SK-N-SH (cell line): Measurements from ENCODE around the gene SLC7A14. TPM values are rescaled to one million over a fixed set of nuclear protein-coding genes. Genes with fewer than 3 reads are reported as not detected.

Experiments
- CTCF ChIA-PET: fragments of 300-600, 350-600 bp; formaldehyde crosslinking; extraction: SDS; loops from one replicate; lab custom pipeline; 2021; lab: Yijun Ruan, JAX
- POLR2A ChIA-PET: fragments of 350-600 bp; sonication (Branson Sonifier 250); formaldehyde crosslinking; extraction: SDS; loops from one replicate; lab custom pipeline; 2020; ENCODE audit warnings: antibody characterized with exemption, inconsistent platforms; lab: Yijun Ruan, JAX
- DNase-seq: peaks from one replicate; pipeline ENCODE4 v3.0.0; 2012
- H2AFZ ChIP-seq: fragments of 200-600 bp; sonication (generic); 2 replicates; pipeline ENCODE4 v1.8.1; 2016; ENCODE audit warnings: antibody characterized with exemption, mild to moderate bottlenecking, low read depth
- H3F3A ChIP-seq: fragments of 200-600 bp; sonication (generic); replicated peaks from 2 replicates; pipeline ENCODE3; 2016; ENCODE audit warnings: antibody characterized with exemption, mild to moderate bottlenecking; ENCODE audit not compliant: insufficient read depth
- H3K27ac ChIP-seq, 2 experiments: fragments of 200-500 bp in 1 of 2; fragments of 200-600 bp in 1 of 2; sonication (Bioruptor generic) in 1 of 2; sonication (generic), shearing (Covaris generic) in 1 of 2; 2 replicates each; pipeline versions ENCODE4 v1.5.1 to v1.6.1; 2014 to 2016; ENCODE audit warnings: low read depth in 2 of 2, inconsistent platforms in 1 of 2, low read length in 1 of 2, mild to moderate bottlenecking in 1 of 2, mixed read lengths in 1 of 2
- H3K27me3 ChIP-seq: fragments of 200-600 bp; sonication (generic), shearing (Covaris generic); 2 replicates; pipeline ENCODE4 v1.6.1; 2016; ENCODE audit warnings: mixed run types; ENCODE audit not compliant: insufficient read depth
- H3K36me3 ChIP-seq, 2 experiments: fragments of 200-500 bp in 1 of 2; fragments of 200-600 bp in 1 of 2; sonication (Bioruptor generic) in 1 of 2; sonication (generic) in 1 of 2; replicated peaks in 1 of 2; 2 replicates each; pipeline versions ENCODE3 to v1.5.1; 2014 to 2016; ENCODE audit warnings: low read length in 1 of 2, mild to moderate bottlenecking in 1 of 2; ENCODE audit not compliant: insufficient read depth in 2 of 2, control insufficient read depth in 1 of 2
- H3K4me1 ChIP-seq, 2 experiments: fragments of 200-500 bp in 1 of 2; fragments of 200-600 bp in 1 of 2; sonication (Bioruptor generic) in 1 of 2; sonication (generic), shearing (Covaris generic) in 1 of 2; 2 replicates each; pipeline versions ENCODE4 v1.5.1 to v1.6.1; 2014 to 2016; ENCODE audit warnings: low read depth in 1 of 2, low read length in 1 of 2, mixed run types in 1 of 2; ENCODE audit not compliant: insufficient read depth in 2 of 2, control insufficient read depth in 1 of 2
- H3K4me2 ChIP-seq: fragments of 200-600 bp; sonication (generic), shearing (Covaris generic); 2 replicates; pipeline ENCODE4 v1.6.1; 2017; ENCODE audit warnings: mixed run types
- H3K4me3 ChIP-seq, 2 experiments: fragments of 200-500 bp in 1 of 2; fragments of 200-600 bp in 1 of 2; sonication (Bioruptor generic) in 1 of 2; sonication (generic), shearing (Covaris generic) in 1 of 2; 2 replicates each; pipeline versions ENCODE4 v1.5.1 to v1.8.1; 2014 to 2016; ENCODE audit warnings: low read depth in 2 of 2, inconsistent platforms in 1 of 2, low read length in 1 of 2, mild to moderate bottlenecking in 1 of 2, mixed read lengths in 1 of 2, moderate library complexity in 1 of 2
- H3K79me2 ChIP-seq: fragments of 200-600 bp; sonication (generic); 2 replicates; pipeline ENCODE4 v1.8.1; 2017; ENCODE audit warnings: mild to moderate bottlenecking; ENCODE audit not compliant: insufficient read depth
- H3K9ac ChIP-seq: fragments of 200-600 bp; sonication (generic); 2 replicates; pipeline ENCODE4 v1.6.1; 2017; ENCODE audit warnings: mixed run types
- H3K9me2 ChIP-seq: fragments of 200-600 bp; sonication (generic); 2 replicates; pipeline ENCODE4 v1.6.1; 2017; ENCODE audit warnings: mixed run types
- H3K9me3 ChIP-seq: fragments of 200-600 bp; sonication (generic); 2 replicates; pipeline ENCODE4 v1.6.1; 2017; ENCODE audit warnings: mixed run types, mild to moderate bottlenecking, moderate library complexity
- H4K20me1 ChIP-seq: fragments of 200-600 bp; sonication (generic); 2 replicates; pipeline ENCODE4 v1.6.1; 2017; ENCODE audit warnings: mild to moderate bottlenecking, mixed run types; ENCODE audit not compliant: insufficient read depth
- CHD2 ChIP-seq: fragments of 150-350 bp; IDR thresholded peaks from 2 replicates; pipeline ENCODE4 v1.6.1; 2018; ENCODE audit warnings: low read length; ENCODE audit not compliant: partially characterized antibody
- ELF1 ChIP-seq: IDR thresholded peaks from 2 replicates; pipeline ENCODE4 v1.4.0; 2012
- EP300 ChIP-seq, 2 experiments: IDR thresholded peaks; 2 replicates each; pipeline versions ENCODE4 v1.4.0 to v1.6.1; 2012; ENCODE audit warnings: borderline replicate concordance in 1 of 2, low read depth in 1 of 2, low read length in 1 of 2
- FOSL2 ChIP-seq: IDR thresholded peaks from 2 replicates; pipeline ENCODE4 v1.4.0; 2012; ENCODE audit warnings: low read depth, mild to moderate bottlenecking, moderate library complexity, borderline replicate concordance
- GABPA ChIP-seq: IDR thresholded peaks from 2 replicates; pipeline ENCODE4 v1.4.0; 2012; ENCODE audit warnings: low read depth, mild to moderate bottlenecking
- GATA2 ChIP-seq: sonication (generic); formaldehyde crosslinking; IDR thresholded peaks from 2 replicates; pipeline ENCODE4 v1.5.0; 2020; ENCODE audit warnings: mild to moderate bottlenecking, missing genetic modification reagents
- MAX ChIP-seq: IDR thresholded peaks from 2 replicates; pipeline ENCODE4 v1.4.0; 2012; ENCODE audit warnings: low read depth
- MEF2A ChIP-seq: IDR thresholded peaks from 2 replicates; pipeline ENCODE4 v1.4.0; 2012; ENCODE audit warnings: low read depth, borderline replicate concordance
- POLR2AphosphoS5 ChIP-seq: IDR thresholded peaks from 2 replicates; pipeline ENCODE4 v1.6.1; 2012; ENCODE audit warnings: low read depth, low read length
- RAD21 ChIP-seq: IDR thresholded peaks from 2 replicates; pipeline ENCODE4 v1.6.1; 2012; ENCODE audit warnings: mild to moderate bottlenecking, low read length
- RFX5 ChIP-seq: IDR thresholded peaks from 2 replicates; pipeline ENCODE4 v1.6.1; 2012; ENCODE audit warnings: mild to moderate bottlenecking, improper control_type of control experiment, low read length
- SIN3A ChIP-seq: IDR thresholded peaks from 2 replicates; pipeline ENCODE4 v1.6.1; 2012; ENCODE audit warnings: low read depth, mild to moderate bottlenecking, low read length, moderate library complexity, borderline replicate concordance
- SMC3 ChIP-seq: IDR thresholded peaks from 2 replicates; pipeline ENCODE4 v1.6.1; 2012; ENCODE audit warnings: low read depth, low read length, improper control_type of control experiment
- TAF1 ChIP-seq: IDR thresholded peaks from 2 replicates; pipeline ENCODE4 v1.6.1; 2012; ENCODE audit warnings: low read depth, mild to moderate bottlenecking, low read length, moderate library complexity, borderline replicate concordance
- TEAD4 ChIP-seq: IDR thresholded peaks from 2 replicates; pipeline ENCODE4 v1.4.0; 2012; ENCODE audit warnings: mild to moderate bottlenecking, borderline replicate concordance; ENCODE audit not compliant: insufficient read depth
- WGBS: methylation state at CpG from one replicate; pipeline ENCODE4 v1.1.6; 2017; ENCODE audit warnings: low lambda C conversion rate; 5-methylcytosine and 5-hydroxymethylcytosine counted together
- polyA plus RNA-seq, 3 experiments: library from polyadenylated mRNA; depleted of rRNA; stranded (reverse); fragments of >200 nt; gene quantifications; 2 replicates each; pipeline ENCODE4 v1.2.3, GENCODE V29; 2012
- TF ChIP-seq, protein P1 (sequence below): fragments of 150-350 bp; IDR thresholded peaks from 2 replicates; pipeline ENCODE4 v1.6.1; 2016; ENCODE audit warnings: mild to moderate bottlenecking, low read depth, low read length
- TF ChIP-seq, protein P2 (sequence below): IDR thresholded peaks from 2 replicates; pipeline ENCODE4 v1.4.0; 2012; ENCODE audit warnings: low read depth, borderline replicate concordance
- TF ChIP-seq, protein P3 (sequence below): IDR thresholded peaks from 2 replicates; pipeline ENCODE4 v1.6.1; 2012; ENCODE audit warnings: mild to moderate bottlenecking, low read depth, low read length, moderate library complexity
- TF ChIP-seq, protein P4 (sequence below): fragments of 200-600 bp; sonication (generic); IDR thresholded peaks from 2 replicates; pipeline ENCODE4 v1.6.1; 2017; ENCODE audit warnings: antibody characterized with exemption, mild to moderate bottlenecking, moderate library complexity

The SLC7A14 gene
- polyA plus RNA-seq, 1 of the 3 experiments (the other 2 are of a cell fraction), result 2.5 TPM

DNA sequence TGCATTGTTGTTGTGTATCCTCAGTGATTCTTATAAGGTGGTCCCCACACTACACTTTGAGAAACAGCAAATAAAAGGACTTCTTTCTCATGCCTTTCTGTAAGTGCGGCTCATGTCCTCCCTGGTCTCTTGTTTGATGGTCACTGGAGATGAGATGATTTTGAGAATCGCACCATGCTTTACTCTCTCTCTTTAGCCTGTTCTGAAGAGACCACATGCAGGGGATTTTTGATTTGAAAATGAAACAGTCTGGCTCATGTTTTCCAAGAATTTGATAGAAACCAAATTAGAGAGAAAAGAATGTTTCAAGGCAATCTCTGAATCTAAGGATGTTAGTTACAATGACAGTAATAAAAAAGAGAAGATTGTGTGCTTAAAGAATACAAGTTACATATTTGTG is 149.2 kb downstream of the SLC7A14 start:
- CTCF ChIA-PET, result no interaction called here
- no peaks in the 10 kb centered on the region for H3K9me3 ChIP-seq

More for the DNA sequence above, 149.2 kb downstream of the SLC7A14 start:
- POLR2A ChIA-PET, result no interaction called here
- DNase-seq, result no peak
- 98% methylated on average over 2 of the region's 2 CpGs for WGBS
- peaks cover 3% of the 10 kb centered on the region for H3F3A ChIP-seq
- H3K36me3 ChIP-seq, result no peaks in the 10 kb centered on the region
- H3K27ac ChIP-seq, result no peak overlapping the region
- no peaks in the 10 kb centered on the region for H3K79me2 ChIP-seq
- H2AFZ ChIP-seq, result no peak overlapping the region
- no peaks in the 10 kb centered on the region for H4K20me1 ChIP-seq
- no peaks in the 10 kb centered on the region for H3K27me3 ChIP-seq
- H3K9me2 ChIP-seq, result no peaks in the 10 kb centered on the region
- H3K4me3 ChIP-seq, result no peak overlapping the region
- TF ChIP-seq ELF1 (no peak), EP300 (IDR thresholded peaks at IDR 0.05; ENCODE audit: borderline replicate concordance in 1 of 2, low read depth in 1 of 2, low read length in 1 of 2) (no peak), MEF2A (no peak), TEAD4 (no peak), TAF1 (no peak), RAD21 (no peak), CHD2 (no peak), SIN3A (no peak), RFX5 (no peak), GABPA (no peak), MAX (no peak), POLR2AphosphoS5 (no peak), SMC3 (no peak), FOSL2 (no peak), GATA2 (CRISPR knock-in tag) (no peak)
- TF ChIP-seq, protein P1, sequence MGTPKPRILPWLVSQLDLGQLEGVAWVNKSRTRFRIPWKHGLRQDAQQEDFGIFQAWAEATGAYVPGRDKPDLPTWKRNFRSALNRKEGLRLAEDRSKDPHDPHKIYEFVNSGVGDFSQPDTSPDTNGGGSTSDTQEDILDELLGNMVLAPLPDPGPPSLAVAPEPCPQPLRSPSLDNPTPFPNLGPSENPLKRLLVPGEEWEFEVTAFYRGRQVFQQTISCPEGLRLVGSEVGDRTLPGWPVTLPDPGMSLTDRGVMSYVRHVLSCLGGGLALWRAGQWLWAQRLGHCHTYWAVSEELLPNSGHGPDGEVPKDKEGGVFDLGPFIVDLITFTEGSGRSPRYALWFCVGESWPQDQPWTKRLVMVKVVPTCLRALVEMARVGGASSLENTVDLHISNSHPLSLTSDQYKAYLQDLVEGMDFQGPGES, result no peak
- TF ChIP-seq, protein P2, sequence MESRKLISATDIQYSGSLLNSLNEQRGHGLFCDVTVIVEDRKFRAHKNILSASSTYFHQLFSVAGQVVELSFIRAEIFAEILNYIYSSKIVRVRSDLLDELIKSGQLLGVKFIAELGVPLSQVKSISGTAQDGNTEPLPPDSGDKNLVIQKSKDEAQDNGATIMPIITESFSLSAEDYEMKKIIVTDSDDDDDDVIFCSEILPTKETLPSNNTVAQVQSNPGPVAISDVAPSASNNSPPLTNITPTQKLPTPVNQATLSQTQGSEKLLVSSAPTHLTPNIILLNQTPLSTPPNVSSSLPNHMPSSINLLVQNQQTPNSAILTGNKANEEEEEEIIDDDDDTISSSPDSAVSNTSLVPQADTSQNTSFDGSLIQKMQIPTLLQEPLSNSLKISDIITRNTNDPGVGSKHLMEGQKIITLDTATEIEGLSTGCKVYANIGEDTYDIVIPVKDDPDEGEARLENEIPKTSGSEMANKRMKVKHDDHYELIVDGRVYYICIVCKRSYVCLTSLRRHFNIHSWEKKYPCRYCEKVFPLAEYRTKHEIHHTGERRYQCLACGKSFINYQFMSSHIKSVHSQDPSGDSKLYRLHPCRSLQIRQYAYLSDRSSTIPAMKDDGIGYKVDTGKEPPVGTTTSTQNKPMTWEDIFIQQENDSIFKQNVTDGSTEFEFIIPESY, result no peak
- TF ChIP-seq, protein P3, sequence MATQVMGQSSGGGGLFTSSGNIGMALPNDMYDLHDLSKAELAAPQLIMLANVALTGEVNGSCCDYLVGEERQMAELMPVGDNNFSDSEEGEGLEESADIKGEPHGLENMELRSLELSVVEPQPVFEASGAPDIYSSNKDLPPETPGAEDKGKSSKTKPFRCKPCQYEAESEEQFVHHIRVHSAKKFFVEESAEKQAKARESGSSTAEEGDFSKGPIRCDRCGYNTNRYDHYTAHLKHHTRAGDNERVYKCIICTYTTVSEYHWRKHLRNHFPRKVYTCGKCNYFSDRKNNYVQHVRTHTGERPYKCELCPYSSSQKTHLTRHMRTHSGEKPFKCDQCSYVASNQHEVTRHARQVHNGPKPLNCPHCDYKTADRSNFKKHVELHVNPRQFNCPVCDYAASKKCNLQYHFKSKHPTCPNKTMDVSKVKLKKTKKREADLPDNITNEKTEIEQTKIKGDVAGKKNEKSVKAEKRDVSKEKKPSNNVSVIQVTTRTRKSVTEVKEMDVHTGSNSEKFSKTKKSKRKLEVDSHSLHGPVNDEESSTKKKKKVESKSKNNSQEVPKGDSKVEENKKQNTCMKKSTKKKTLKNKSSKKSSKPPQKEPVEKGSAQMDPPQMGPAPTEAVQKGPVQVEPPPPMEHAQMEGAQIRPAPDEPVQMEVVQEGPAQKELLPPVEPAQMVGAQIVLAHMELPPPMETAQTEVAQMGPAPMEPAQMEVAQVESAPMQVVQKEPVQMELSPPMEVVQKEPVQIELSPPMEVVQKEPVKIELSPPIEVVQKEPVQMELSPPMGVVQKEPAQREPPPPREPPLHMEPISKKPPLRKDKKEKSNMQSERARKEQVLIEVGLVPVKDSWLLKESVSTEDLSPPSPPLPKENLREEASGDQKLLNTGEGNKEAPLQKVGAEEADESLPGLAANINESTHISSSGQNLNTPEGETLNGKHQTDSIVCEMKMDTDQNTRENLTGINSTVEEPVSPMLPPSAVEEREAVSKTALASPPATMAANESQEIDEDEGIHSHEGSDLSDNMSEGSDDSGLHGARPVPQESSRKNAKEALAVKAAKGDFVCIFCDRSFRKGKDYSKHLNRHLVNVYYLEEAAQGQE, result no peak
- TF ChIP-seq, protein P4, sequence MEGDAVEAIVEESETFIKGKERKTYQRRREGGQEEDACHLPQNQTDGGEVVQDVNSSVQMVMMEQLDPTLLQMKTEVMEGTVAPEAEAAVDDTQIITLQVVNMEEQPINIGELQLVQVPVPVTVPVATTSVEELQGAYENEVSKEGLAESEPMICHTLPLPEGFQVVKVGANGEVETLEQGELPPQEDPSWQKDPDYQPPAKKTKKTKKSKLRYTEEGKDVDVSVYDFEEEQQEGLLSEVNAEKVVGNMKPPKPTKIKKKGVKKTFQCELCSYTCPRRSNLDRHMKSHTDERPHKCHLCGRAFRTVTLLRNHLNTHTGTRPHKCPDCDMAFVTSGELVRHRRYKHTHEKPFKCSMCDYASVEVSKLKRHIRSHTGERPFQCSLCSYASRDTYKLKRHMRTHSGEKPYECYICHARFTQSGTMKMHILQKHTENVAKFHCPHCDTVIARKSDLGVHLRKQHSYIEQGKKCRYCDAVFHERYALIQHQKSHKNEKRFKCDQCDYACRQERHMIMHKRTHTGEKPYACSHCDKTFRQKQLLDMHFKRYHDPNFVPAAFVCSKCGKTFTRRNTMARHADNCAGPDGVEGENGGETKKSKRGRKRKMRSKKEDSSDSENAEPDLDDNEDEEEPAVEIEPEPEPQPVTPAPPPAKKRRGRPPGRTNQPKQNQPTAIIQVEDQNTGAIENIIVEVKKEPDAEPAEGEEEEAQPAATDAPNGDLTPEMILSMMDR, result no peak
- H3K9ac ChIP-seq, result no peak overlapping the region
- H3K4me2 ChIP-seq, result no peak overlapping the region
- no peaks in the 10 kb centered on the region; a peak in 1 of 4 replicates for H3K4me1 ChIP-seq
